ENCODE results near the gene KPNA6. TPM values are rescaled to one million over a fixed set of nuclear protein-coding genes. Genes with fewer than 3 reads are reported as not detected.

The KPNA6 gene
- total and polyA plus RNA-seq, 2 of the 4 experiments (the other 2 are of a cell fraction), result 27.0 to 50.7 TPM

GRCh38 chr1:32159189-32159588 lies 51.3 kb downstream of the KPNA6 start:
- peaks cover 51% of the 10 kb centered on the region for H3K36me3 ChIP-seq (ENCODE audit: control insufficient read depth, insufficient read depth, low read length)
- no peak overlapping the region for H4K5ac ChIP-seq (ENCODE audit: low read depth, low read length)
- H3K4ac ChIP-seq (ENCODE audit: low read depth, low read length), result no peak overlapping the region
- dilution Hi-C loops (cut with HindIII; ENCODE audit: low sequenced_read_pairs, unreplicated experiment) (no loop called here), intact Hi-C loops (cut with micrococcal nuclease) (no loop called here), in situ Hi-C loops (cut with MboI; ENCODE audit: low sequenced_read_pairs) (no loop called here)
- H3K79me1 ChIP-seq (ENCODE audit: low read depth in 1 of 2, low read length in 2 of 2), result peaks cover 17 to 43% of the 10 kb centered on the region in 2 experiments
- TF ChIP-seq MAZ (IDR thresholded peaks at IDR 0.05; ENCODE audit: borderline replicate concordance, low read depth, low read length) (no peak), USF2 (IDR thresholded peaks at IDR 0.05; ENCODE audit: low read depth, low read length) (no peak), RCOR1 (IDR thresholded peaks at IDR 0.05; ENCODE audit: insufficient replicate concordance, low read length) (no peak), CEBPB (IDR thresholded peaks at IDR 0.05; ENCODE audit: low read depth, low read length) (no peak), RFX5 (IDR thresholded peaks at IDR 0.05; ENCODE audit: low read depth, low read length) (no peak), BHLHE40 (IDR thresholded peaks at IDR 0.05; ENCODE audit: low read depth, low read length) (no peak), CTCF (conservative IDR thresholded peaks at IDR 0.05; ENCODE audit: low read depth, low read length) (no peak), ELK1 (IDR thresholded peaks at IDR 0.05; ENCODE audit: borderline replicate concordance, low read depth, low read length) (no peak), POLR2A (IDR thresholded peaks at IDR 0.05; ENCODE audit: low read depth, low read length) (no peak), MAFK (IDR thresholded peaks at IDR 0.05; ENCODE audit: low read depth, low read length) (no peak), NFE2L2 (IDR thresholded peaks at IDR 0.05; ENCODE audit: low read depth, low read length) (no peak), MXI1 (IDR thresholded peaks at IDR 0.05; ENCODE audit: borderline replicate concordance, low read depth, low read length) (no peak), FOS (IDR thresholded peaks at IDR 0.05; ENCODE audit: low read depth, low read length) (no peak), RAD21 (IDR thresholded peaks at IDR 0.05; ENCODE audit: low read length) (no peak), CHD1 (IDR thresholded peaks at IDR 0.05; ENCODE audit: low read depth, low read length) (no peak), SMC3 (IDR thresholded peaks at IDR 0.05; ENCODE audit: low read depth, low read length) (no peak)
- H3K9me1 ChIP-seq (ENCODE audit: insufficient read depth, low read length), result peaks cover 3% of the 10 kb centered on the region; the same call in 1 of the 2 replicates
- no peaks in the 10 kb centered on the region for H3K27me3 ChIP-seq (ENCODE audit: control insufficient read depth, insufficient read depth, low read length)
- H4K20me1 ChIP-seq (ENCODE audit: insufficient read depth, low read length), result no peaks in the 10 kb centered on the region
- H3K4me2 ChIP-seq (ENCODE audit: low read depth, low read length), result no peak overlapping the region
- H2AK5ac ChIP-seq (ENCODE audit: low read depth, low read length), result no peak overlapping the region
- H4K91ac ChIP-seq (ENCODE audit: insufficient read depth, low read depth, low read length), result no peak overlapping the region
- ChIA-PET POLR2A (ENCODE audit: unreplicated experiment) (no interaction called here), CTCF (no interaction called here)
- H4K8ac ChIP-seq (ENCODE audit: low read depth in 2 of 2, low read length in 2 of 2), result no peak overlapping the region
- no peak overlapping the region for H2AFZ ChIP-seq (replicated peaks; ENCODE audit: low read length, poor library complexity)
- no peak overlapping the region for H3K56ac ChIP-seq (ENCODE audit: extremely low read depth, insufficient read depth, low read length)
- ATAC-seq (ENCODE audit: low read depth) (no peak), DNase-seq (no peak)
- H3K4me3 ChIP-seq (ENCODE audit: insufficient read depth, low read depth, low read length), result no peak overlapping the region
- H2BK120ac ChIP-seq (ENCODE audit: low read depth, low read length), result no peak overlapping the region
- H3K9ac ChIP-seq (ENCODE audit: low read depth, low read length), result no peak overlapping the region
- H3K18ac ChIP-seq (ENCODE audit: low read depth, low read length), result no peak overlapping the region
- H3K27ac ChIP-seq (ENCODE audit: insufficient read depth, low read length), result no peak overlapping the region
- no TSS peak for BruUV-seq (replicated peaks)
- no peak overlapping the region for H3K23ac ChIP-seq (ENCODE audit: low read depth, low read length)
- no peak overlapping the region for H2BK15ac ChIP-seq (ENCODE audit: low read depth, low read length)
- H2BK20ac ChIP-seq (ENCODE audit: low read depth, low read length), result no peak overlapping the region
- no peak overlapping the region for H3K14ac ChIP-seq (replicated peaks; ENCODE audit: low read depth, low read length)
- no peak overlapping the region for H2BK5ac ChIP-seq (ENCODE audit: low read depth, low read length, poor library complexity, severe bottlenecking)
- H3K4me1 ChIP-seq (ENCODE audit: control insufficient read depth, insufficient read depth, low read length), result no peaks in the 10 kb centered on the region
- no peak overlapping the region for H2AK9ac ChIP-seq (replicated peaks; ENCODE audit: low read depth, low read length, poor library complexity)
- WGBS, 2 experiments (ENCODE audit: extremely low coverage in 2 of 2, insufficient read length in 1 of 2), result 100% methylated on average over 1 of the region's 3 CpGs; no CpG with 5 or more reads in 1 of the 2 experiments
- no peaks in the 10 kb centered on the region for H3K9me3 ChIP-seq (ENCODE audit: control insufficient read depth, insufficient read depth, low read length)

Data from IMR-90 (cell line).